Measurements from ENCODE around the gene UQCRC1.

Gene UQCRC1

GRCh38 chr3:48633743-48634142 is 24.3 kb upstream of the UQCRC1 start:
- DNase-seq, result no peak

GRCh38 chr3:48633256-48633655 is 23.8 kb upstream of the UQCRC1 start:
- DNase-seq, result no peak

GRCh38 chr3:48631516-48632448 is 22.3 kb upstream of the UQCRC1 start:
- no peak for DNase-seq

GRCh38 chr3:48630833-48631232 is 21.4 kb upstream of the UQCRC1 start:
- DNase-seq, result no peak

- no peak for DNase-seq
Observed at GRCh38 chr3:48630407-48630806, 21.0 kb upstream of the UQCRC1 start.

GRCh38 chr3:48629894-48630293 is 20.4 kb upstream of the UQCRC1 start:
- no peak for DNase-seq

GRCh38 chr3:48628277-48629017 is 19.0 kb upstream of the UQCRC1 start:
- no peak for DNase-seq

- DNase-seq, result no peak
Observed at GRCh38 chr3:48625600-48625999, 16.2 kb upstream of the UQCRC1 start.

- no peak for DNase-seq
Observed at GRCh38 chr3:48624767-48625166, 15.3 kb upstream of the UQCRC1 start.

- DNase-seq, result no peak
Observed at GRCh38 chr3:48623851-48624547, 14.6 kb upstream of the UQCRC1 start.

GRCh38 chr3:48621461-48621869 is 12.0 kb upstream of the UQCRC1 start, which contains the start of gene TMEM89:
TMEM89 (minus strand) TSS chr3:48621769; CDS start chr3:48621756, 13 bp downstream.
- DNase-seq, result no peak

- no peak for DNase-seq
Observed at GRCh38 chr3:48619541-48620524, 10.4 kb upstream of the UQCRC1 start.

- DNase-seq, result no peak
Observed at GRCh38 chr3:48617559-48617958, 8.1 kb upstream of the UQCRC1 start.

GRCh38 chr3:48614044-48614443 is 4.6 kb upstream of the UQCRC1 start:
- no peak for DNase-seq

GRCh38 chr3:48612309-48612708 is 2.9 kb upstream of the UQCRC1 start:
- DNase-seq, result no peak

- no peak for DNase-seq
Observed at GRCh38 chr3:48607519-48607918, 1.9 kb downstream of the UQCRC1 start.

GRCh38 chr3:48601622-48601994 is 7.8 kb downstream of the UQCRC1 start:
- DNase-seq, result peak in 1 of 51 donors; percentile 27

- DNase-seq, result no peak
Observed at GRCh38 chr3:48600711-48601621, 8.5 kb downstream of the UQCRC1 start.

GRCh38 chr3:48599509-48600285 is 9.7 kb downstream of the UQCRC1 start:
- DNase-seq, result no peak
